OCI-LY7 (cell line): ENCODE results near the gene FGFBP3. TPM values are rescaled to one million over a fixed set of nuclear protein-coding genes. Genes with fewer than 3 reads are reported as not detected.
A peak's percentile ranks its signal among the peaks of the same experiment; 100 is the strongest.

ENCODE experiments used
- BruUV-seq: library from RNA; stranded (reverse); fragments of 400-500 nt; replicated peaks from 2 replicates; lab custom pipeline; 2021; lab: Mats Ljungman, UMichigan
- CTCF ChIA-PET: fragments of 300-600 bp; sonication (Branson Sonifier 250); formaldehyde crosslinking; loops from one replicate; lab custom pipeline; 2022; ENCODE audit warnings: antibody characterized with exemption; ENCODE audit not compliant: unreplicated experiment; lab: Charles Lee
- POLR2A ChIA-PET: fragments of 300-600 bp; sonication (Branson Sonifier 250); formaldehyde crosslinking; loops from one replicate; lab custom pipeline; 2022; ENCODE audit warnings: antibody characterized with exemption; lab: Charles Lee
- DNase-seq: peaks from one replicate; pipeline ENCODE4 v3.0.0-alpha.2; 2015; ENCODE audit warnings: low spot score
- H2AFZ ChIP-seq: fragments of 200-600 bp; sonication (generic), shearing (Covaris generic); 2 replicates; pipeline ENCODE4 v1.6.1; 2014; ENCODE audit warnings: mild to moderate bottlenecking, antibody characterized with exemption, low read length, moderate library complexity
- H3K27ac ChIP-seq: fragments of 200-600 bp; sonication (generic); 2 replicates; pipeline ENCODE4 v1.5.1; 2014; ENCODE audit warnings: mixed run types, low read depth, mild to moderate bottlenecking, moderate library complexity, low read length, inconsistent platforms; ENCODE audit not compliant: poor library complexity, severe bottlenecking
- H3K36me3 ChIP-seq: fragments of 200-600 bp; sonication (generic); 2 replicates; pipeline ENCODE4 v1.6.1; 2014; ENCODE audit warnings: mild to moderate bottlenecking, antibody characterized with exemption, low read length, moderate library complexity, mixed read lengths; ENCODE audit not compliant: insufficient read depth
- H3K4me1 ChIP-seq: fragments of 200-600 bp; sonication (generic); 2 replicates; pipeline ENCODE4 v1.5.1; 2014; ENCODE audit warnings: mild to moderate bottlenecking, low read length; ENCODE audit not compliant: insufficient read depth, poor library complexity, severe bottlenecking
- H3K4me2 ChIP-seq: fragments of 200-600 bp; sonication (generic); 2 replicates; pipeline ENCODE4 v1.6.1; 2014; ENCODE audit warnings: mild to moderate bottlenecking, low read length
- H3K4me3 ChIP-seq: fragments of 200-600 bp; sonication (generic); 2 replicates; pipeline ENCODE4 v1.5.1; 2014; ENCODE audit warnings: mild to moderate bottlenecking, low read depth, low read length; ENCODE audit not compliant: poor library complexity, severe bottlenecking
- H3K79me2 ChIP-seq: fragments of 200-600 bp; sonication (generic); 2 replicates; pipeline ENCODE4 v1.6.1; 2016; ENCODE audit warnings: low read depth, mild to moderate bottlenecking, low read length, moderate library complexity, mixed read lengths; ENCODE audit not compliant: insufficient read depth
- H3K9me2 ChIP-seq: fragments of 200-600 bp; sonication (generic); 2 replicates; pipeline ENCODE4 v1.6.1; 2016; ENCODE audit warnings: mild to moderate bottlenecking, low read length, mixed read lengths; ENCODE audit not compliant: insufficient read depth
- H3K9me3 ChIP-seq: fragments of 200-600 bp; sonication (generic); 2 replicates; pipeline ENCODE4 v1.6.1; 2014; ENCODE audit warnings: mild to moderate bottlenecking, mixed run types, low read length, mixed read lengths
- H4K20me1 ChIP-seq: fragments of 200-600 bp; sonication (generic); 2 replicates; pipeline ENCODE4 v1.6.1; 2014; ENCODE audit warnings: mild to moderate bottlenecking, antibody characterized with exemption, low read length, moderate library complexity, mixed read lengths; ENCODE audit not compliant: insufficient read depth
- EZH2phosphoT487 ChIP-seq: fragments of 200-600 bp; sonication (generic); IDR thresholded peaks from 2 replicates; pipeline ENCODE4 v1.6.1; 2018; ENCODE audit warnings: low read depth, borderline replicate concordance, mild to moderate bottlenecking, mixed run types, antibody characterized with exemption, low read length, moderate library complexity, mixed read lengths
- intact Hi-C: fragments of 100-400 bp; cut with micrococcal nuclease; formaldehyde crosslinking; loops from one replicate; pipeline ENCODE4 v1.10.0; 2022; ENCODE audit not compliant: unreplicated experiment
- total RNA-seq, 2 experiments: library from RNA; depleted of rRNA in 1 of 2; stranded (reverse); fragments of >200 nt in 1 of 2; shearing (Covaris generic) in 1 of 2; gene quantifications; 2 replicates each; pipeline ENCODE4 v1.2.3, GENCODE V29; 2014 to 2022
- TF ChIP-seq, protein P1 (sequence below): fragments of 200-600 bp; sonication (generic); conservative IDR thresholded peaks from 2 replicates; pipeline ENCODE4 v1.5.1; 2014; ENCODE audit warnings: mild to moderate bottlenecking, antibody characterized with exemption, low read length, moderate library complexity, mixed read lengths

The FGFBP3 gene
- total RNA-seq, 2 experiments from 2014 or later, result 1.1 to 2.7 TPM

DNA sequence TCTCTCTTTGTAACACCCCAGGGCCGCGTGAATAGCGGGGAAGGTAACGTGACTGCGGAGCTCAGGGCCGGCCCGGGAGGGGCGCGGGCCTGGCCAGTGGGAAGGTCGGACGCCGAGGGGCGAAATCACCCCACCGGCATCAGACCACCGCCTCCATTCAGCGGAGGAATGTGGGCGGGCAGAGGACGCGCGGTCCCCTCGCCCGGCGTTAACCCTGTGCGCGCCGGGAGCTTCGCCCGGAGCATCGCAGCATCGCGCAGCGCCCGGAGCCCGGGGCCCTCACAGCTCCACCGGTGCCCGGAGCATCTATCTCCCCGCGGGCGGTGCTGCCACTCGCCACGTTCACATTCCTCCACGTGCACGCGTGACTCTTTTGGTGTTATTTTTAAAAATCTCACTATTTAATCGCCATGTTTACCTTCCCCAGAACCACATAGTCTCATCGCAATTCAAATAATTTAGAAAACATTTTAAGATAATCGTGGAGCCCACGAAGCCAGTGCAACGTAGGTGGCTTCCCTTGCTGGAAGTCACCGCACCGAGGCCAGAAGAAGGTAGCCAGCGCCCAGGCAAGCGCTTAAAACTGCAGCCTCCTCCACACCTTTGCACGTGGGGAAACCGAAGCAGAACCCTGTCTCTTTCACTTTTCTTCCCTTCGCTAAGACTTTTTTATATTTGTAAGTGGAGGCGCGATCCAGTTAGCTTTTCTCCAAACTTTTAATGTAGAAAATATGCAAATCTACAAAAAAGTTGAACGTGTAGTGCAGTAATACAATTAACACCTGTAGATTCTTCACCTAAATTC lies 21.8 kb downstream of the FGFBP3 start:
- Histone ChIP-seq H3K27ac (no peak overlapping the region), H3K9me3 (no peaks in the 10 kb centered on the region), H3K4me3 (no peak overlapping the region), H3K79me2 (no peaks in the 10 kb centered on the region), H4K20me1 (no peaks in the 10 kb centered on the region), H2AFZ (no peak overlapping the region; the same call in 1 of the 2 replicates), H3K4me2 (peak overlapping the region; percentile 37; the same call in 1 of the 2 replicates), H3K9me2 (no peaks in the 10 kb centered on the region), H3K4me1 (no peaks in the 10 kb centered on the region), H3K36me3 (no peaks in the 10 kb centered on the region)
- DNase-seq, result no peak
- no peak for TF ChIP-seq EZH2phosphoT487
- TF ChIP-seq, protein P1, sequence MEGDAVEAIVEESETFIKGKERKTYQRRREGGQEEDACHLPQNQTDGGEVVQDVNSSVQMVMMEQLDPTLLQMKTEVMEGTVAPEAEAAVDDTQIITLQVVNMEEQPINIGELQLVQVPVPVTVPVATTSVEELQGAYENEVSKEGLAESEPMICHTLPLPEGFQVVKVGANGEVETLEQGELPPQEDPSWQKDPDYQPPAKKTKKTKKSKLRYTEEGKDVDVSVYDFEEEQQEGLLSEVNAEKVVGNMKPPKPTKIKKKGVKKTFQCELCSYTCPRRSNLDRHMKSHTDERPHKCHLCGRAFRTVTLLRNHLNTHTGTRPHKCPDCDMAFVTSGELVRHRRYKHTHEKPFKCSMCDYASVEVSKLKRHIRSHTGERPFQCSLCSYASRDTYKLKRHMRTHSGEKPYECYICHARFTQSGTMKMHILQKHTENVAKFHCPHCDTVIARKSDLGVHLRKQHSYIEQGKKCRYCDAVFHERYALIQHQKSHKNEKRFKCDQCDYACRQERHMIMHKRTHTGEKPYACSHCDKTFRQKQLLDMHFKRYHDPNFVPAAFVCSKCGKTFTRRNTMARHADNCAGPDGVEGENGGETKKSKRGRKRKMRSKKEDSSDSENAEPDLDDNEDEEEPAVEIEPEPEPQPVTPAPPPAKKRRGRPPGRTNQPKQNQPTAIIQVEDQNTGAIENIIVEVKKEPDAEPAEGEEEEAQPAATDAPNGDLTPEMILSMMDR, result no peak
- POLR2A ChIA-PET, result interaction anchor here (0.6 kb wide), 1 partner anchor 636 kb away, joined by 4 read pairs; no protein-coding TSS in a partner anchor
- CTCF ChIA-PET, result no interaction called here
- intact Hi-C loops, result no loop called here
- BruUV-seq, result no TSS peak

DNA sequence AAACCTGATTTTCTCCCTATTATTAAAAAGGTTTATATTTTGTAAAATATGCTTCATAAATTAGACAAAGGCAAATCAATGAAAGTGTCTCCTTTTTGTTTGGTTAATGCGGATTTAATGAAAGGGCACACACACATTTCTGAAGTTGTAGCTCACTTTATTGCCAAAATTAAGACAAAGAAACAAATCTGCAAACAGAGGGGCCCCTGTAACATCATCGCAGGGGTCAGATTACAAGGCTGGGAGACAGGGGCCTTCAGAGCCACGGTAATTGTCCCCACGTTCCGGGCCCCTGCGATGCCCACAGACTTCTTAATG lies 22.4 kb downstream of the FGFBP3 start:
- BruUV-seq, result no TSS peak
- CTCF ChIA-PET, result no interaction called here
- H3K79me2 ChIP-seq, result no peaks in the 10 kb centered on the region
- H2AFZ ChIP-seq, result no peak overlapping the region; the same call in 1 of the 2 replicates
- no peaks in the 10 kb centered on the region for H3K9me3 ChIP-seq
- TF ChIP-seq, protein P1, result no peak
- TF ChIP-seq EZH2phosphoT487, result no peak
- H3K27ac ChIP-seq, result no peak overlapping the region
- intact Hi-C loops, result no loop called here
- H3K4me3 ChIP-seq, result no peak overlapping the region
- H3K36me3 ChIP-seq, result no peaks in the 10 kb centered on the region
- H3K4me1 ChIP-seq, result no peaks in the 10 kb centered on the region
- H4K20me1 ChIP-seq, result no peaks in the 10 kb centered on the region
- POLR2A ChIA-PET, result no interaction called here
- no peak for DNase-seq
- no peaks in the 10 kb centered on the region for H3K9me2 ChIP-seq
- peak overlapping the region; percentile 37; the same call in 1 of the 2 replicates for H3K4me2 ChIP-seq

- H3K27ac ChIP-seq, result no peak overlapping the region
- no peaks in the 10 kb centered on the region for H4K20me1 ChIP-seq
- H2AFZ ChIP-seq, result no peak overlapping the region
- no TSS peak for BruUV-seq
- H3K9me3 ChIP-seq, result no peaks in the 10 kb centered on the region
- no peaks in the 10 kb centered on the region for H3K4me1 ChIP-seq
- H3K9me2 ChIP-seq, result no peaks in the 10 kb centered on the region
- H3K36me3 ChIP-seq, result no peaks in the 10 kb centered on the region
- CTCF ChIA-PET, result no interaction called here
- no peak for TF ChIP-seq EZH2phosphoT487
- TF ChIP-seq, protein P1, result no peak
- H3K4me2 ChIP-seq, result no peak overlapping the region
- H3K79me2 ChIP-seq, result no peaks in the 10 kb centered on the region
- no peak overlapping the region for H3K4me3 ChIP-seq
- POLR2A ChIA-PET, result no interaction called here
- DNase-seq, result no peak
- intact Hi-C loops, result no loop called here
These were observed 23.8 kb downstream of the FGFBP3 start for GRCh38 chr10:91885362-91886079.
